Activated T-helper 1 cell treated with anti-CD3 and anti-CD28 coated beads, Interleukin-12 subunit alpha, Interleukin-12 subunit beta, Interleukin-2, Interleukin-4 antibody, amounts not matched to agents 30 ng/mL and 10 ng/mL and 1 ng/mL, durations not matched to agents 14 hours and 24 hours and 36 hours (primary cell): ENCODE measurements around the gene SUN1. TPM values are rescaled to one million over a fixed set of nuclear protein-coding genes. Genes with fewer than 3 reads are reported as not detected.

Source experiments
- DNase-seq: peaks from one replicate; pipeline ENCODE4 v3.0.0; 2021; ENCODE audit warnings: low spot score
- H3K27ac Mint-ChIP-seq: one replicate; pipeline ENCODE4 v1.8.0; 2021; ENCODE audit warnings: mild to moderate bottlenecking, mixed read lengths
- H3K27me3 Mint-ChIP-seq: one replicate; pipeline ENCODE4 v1.8.0; 2022; ENCODE audit warnings: mild to moderate bottlenecking, moderate library complexity, mixed read lengths; ENCODE audit not compliant: insufficient read depth
- H3K36me3 Mint-ChIP-seq: one replicate; pipeline ENCODE4 v1.8.0; 2021; ENCODE audit warnings: low read depth, mixed read lengths
- H3K4me1 Mint-ChIP-seq: one replicate; pipeline ENCODE4 v1.8.0; 2021; ENCODE audit warnings: low read depth, mixed read lengths
- H3K4me3 Mint-ChIP-seq: one replicate; pipeline ENCODE4 v1.8.0; 2021; ENCODE audit warnings: mild to moderate bottlenecking, moderate library complexity, mixed read lengths
- H3K9me3 Mint-ChIP-seq: one replicate; pipeline ENCODE4 v1.8.0; 2021; ENCODE audit warnings: mixed read lengths
- intact Hi-C: fragments of 100-400 bp; cut with micrococcal nuclease; formaldehyde crosslinking; loops from one replicate; pipeline ENCODE4 v1.15.1; 2024
- total RNA-seq: library from RNA; stranded (reverse); gene quantifications from 2 replicates; pipeline ENCODE4 v1.2.3, GENCODE V29; 2022

SUN1 gene
- total RNA-seq, 1 donor from 2014 or later, result 76.4 TPM

DNA sequence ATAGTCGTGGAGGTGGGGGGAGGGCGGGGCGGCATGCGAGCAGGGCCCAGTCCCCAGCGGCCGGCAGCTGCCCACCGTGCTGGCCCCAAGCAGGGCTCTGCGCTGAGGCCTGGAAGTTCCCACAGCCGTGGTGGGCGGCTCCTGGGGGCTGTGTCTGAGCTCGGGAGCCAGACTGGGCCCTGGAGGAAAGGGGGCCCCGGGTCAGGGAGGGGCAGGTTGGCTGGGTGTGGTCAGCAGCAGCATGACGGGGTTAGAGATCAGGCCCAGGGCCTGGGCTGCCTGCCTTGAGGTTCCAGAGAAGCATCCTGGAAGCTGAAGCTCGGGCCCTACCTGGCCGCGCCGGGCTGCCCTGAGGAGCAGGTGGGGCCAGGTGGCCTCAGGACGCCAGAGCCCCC, 66.2 kb downstream of the SUN1 start:
- no peak overlapping the region for H3K27ac Mint-ChIP-seq
- H3K4me3 Mint-ChIP-seq, result no peak overlapping the region
- intact Hi-C loops, result no loop called here
- no peaks in the 10 kb centered on the region for H3K4me1 Mint-ChIP-seq
- no peak for DNase-seq
- H3K27me3 Mint-ChIP-seq, result no peaks in the 10 kb centered on the region
- no peaks in the 10 kb centered on the region for H3K9me3 Mint-ChIP-seq
- peaks cover 17% of the 10 kb centered on the region for H3K36me3 Mint-ChIP-seq

GRCh38 chr7:898855-899681, 66.8 kb downstream of the SUN1 start:
- peaks cover 15% of the 10 kb centered on the region for H3K36me3 Mint-ChIP-seq
- no peaks in the 10 kb centered on the region for H3K27me3 Mint-ChIP-seq
- DNase-seq, result no peak
- no peaks in the 10 kb centered on the region for H3K9me3 Mint-ChIP-seq
- H3K4me1 Mint-ChIP-seq, result no peaks in the 10 kb centered on the region
- intact Hi-C loops, result no loop called here
- H3K4me3 Mint-ChIP-seq, result no peak overlapping the region
- no peak overlapping the region for H3K27ac Mint-ChIP-seq

- H3K27ac Mint-ChIP-seq, result no peak overlapping the region
Observed at GRCh38 chr7:899806-900205, 67.5 kb downstream of the SUN1 start.

GRCh38 chr7:900331-901040, 68.2 kb downstream of the SUN1 start:
- no peaks in the 10 kb centered on the region for H3K9me3 Mint-ChIP-seq
- H3K27ac Mint-ChIP-seq, result no peak overlapping the region
- intact Hi-C loops, result loop anchor here (1.0 kb wide), 2 partner anchors 75 to 144 kb away; partner anchors contain the start of genes COX19 and GPR146
- H3K27me3 Mint-ChIP-seq, result peaks cover 5% of the 10 kb centered on the region
- H3K4me1 Mint-ChIP-seq, result no peaks in the 10 kb centered on the region
- peaks cover 8% of the 10 kb centered on the region for H3K36me3 Mint-ChIP-seq
- H3K4me3 Mint-ChIP-seq, result no peak overlapping the region
- DNase-seq, result no peak

More at GRCh38 chr7:899806-900205, 67.5 kb downstream of the SUN1 start:
- Mint-ChIP-seq H3K9me3 (no peaks in the 10 kb centered on the region), H3K4me3 (no peak overlapping the region), H3K27me3 (no peaks in the 10 kb centered on the region), H3K4me1 (no peaks in the 10 kb centered on the region), H3K36me3 (peaks cover 12% of the 10 kb centered on the region)
- DNase-seq, result no peak
- intact Hi-C loops, result no loop called here

GRCh38 chr7:901041-901387, 68.7 kb downstream of the SUN1 start:
- Mint-ChIP-seq H3K27ac (no peak overlapping the region), H3K27me3 (peaks cover 5% of the 10 kb centered on the region), H3K36me3 (peaks cover 6% of the 10 kb centered on the region), H3K4me1 (no peaks in the 10 kb centered on the region), H3K9me3 (no peaks in the 10 kb centered on the region), H3K4me3 (no peak overlapping the region)
- no peak for DNase-seq
- intact Hi-C loops, result loop anchor here (1.0 kb wide), 2 partner anchors 74 to 143 kb away; partner anchors contain the start of genes COX19 and GPR146

DNA sequence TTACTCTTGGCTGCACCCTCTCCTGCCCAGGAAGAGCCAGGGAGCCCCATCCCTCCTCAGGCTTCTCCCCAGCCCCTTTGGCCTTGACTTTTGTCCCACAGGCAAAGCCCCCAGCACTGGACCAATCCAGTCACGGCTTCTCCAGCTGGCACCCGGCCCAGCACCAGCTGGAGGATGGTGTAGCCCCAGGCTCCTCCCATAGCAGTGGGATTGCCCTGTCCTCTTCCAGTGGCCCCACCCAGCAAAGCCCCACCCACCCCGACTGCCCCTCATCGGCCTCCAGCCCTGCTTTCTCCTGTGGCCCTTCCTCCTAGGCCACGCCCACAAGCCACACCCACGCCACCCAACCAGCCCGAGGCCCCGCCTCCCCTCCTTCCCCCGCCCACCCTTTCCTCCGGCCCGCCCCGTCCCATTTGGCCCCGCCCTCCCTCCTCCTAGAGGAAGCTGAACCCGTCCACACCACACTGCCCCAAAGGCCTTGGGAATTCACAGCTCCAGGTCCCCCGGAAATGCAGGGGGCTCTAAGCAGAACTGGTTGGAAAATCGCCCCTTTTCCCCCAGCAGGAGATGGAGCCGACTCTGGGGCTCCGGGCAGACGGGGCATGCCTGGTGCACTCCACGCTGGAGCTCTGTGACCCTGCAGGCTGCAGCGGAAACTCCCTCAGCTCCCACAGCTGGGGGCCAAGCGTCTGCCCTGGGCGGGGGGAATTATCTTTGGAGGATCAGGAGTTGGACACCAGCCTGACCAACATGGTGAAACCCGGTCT, 69.3 kb downstream of the SUN1 start:
- H3K4me3 Mint-ChIP-seq, result no peak overlapping the region
- H3K27ac Mint-ChIP-seq, result no peak overlapping the region
- no peaks in the 10 kb centered on the region for H3K9me3 Mint-ChIP-seq
- H3K4me1 Mint-ChIP-seq, result no peaks in the 10 kb centered on the region
- DNase-seq, result peak; percentile 37
- peaks cover 2% of the 10 kb centered on the region for H3K36me3 Mint-ChIP-seq
- intact Hi-C loops, result loop anchor here (1.0 kb wide), 2 partner anchors 74 to 143 kb away; partner anchors contain the start of genes COX19 and GPR146
- peaks cover 5% of the 10 kb centered on the region for H3K27me3 Mint-ChIP-seq

DNA sequence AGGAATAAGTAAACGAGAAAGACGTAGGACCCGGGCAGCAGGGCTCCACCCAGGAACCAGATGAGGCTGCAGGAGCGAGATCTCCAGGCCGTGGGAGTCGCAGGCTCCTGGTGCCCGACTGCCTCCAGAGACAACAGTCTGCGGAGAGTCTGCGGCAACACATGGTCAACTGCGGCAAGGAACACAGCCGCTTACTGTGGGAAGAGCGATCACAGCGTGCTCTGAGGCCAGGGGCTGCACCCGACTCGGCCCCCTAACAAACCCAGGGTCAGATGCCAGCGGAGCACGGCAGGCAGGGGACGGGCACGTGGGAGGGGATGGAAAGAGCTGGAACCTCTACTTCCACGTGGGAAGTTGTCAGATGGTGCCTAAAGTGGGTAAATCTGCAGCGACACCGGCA, 70.7 kb downstream of the SUN1 start:
- H3K4me1 Mint-ChIP-seq, result no peaks in the 10 kb centered on the region
- H3K27me3 Mint-ChIP-seq, result peaks cover 5% of the 10 kb centered on the region
- no peak overlapping the region for H3K27ac Mint-ChIP-seq
- no peak for DNase-seq
- intact Hi-C loops, result no loop called here
- H3K4me3 Mint-ChIP-seq, result no peak overlapping the region
- H3K36me3 Mint-ChIP-seq, result no peaks in the 10 kb centered on the region
- H3K9me3 Mint-ChIP-seq, result no peaks in the 10 kb centered on the region

- DNase-seq, result no peak
- Mint-ChIP-seq H3K36me3 (no peaks in the 10 kb centered on the region), H3K4me1 (no peaks in the 10 kb centered on the region), H3K9me3 (no peaks in the 10 kb centered on the region), H3K4me3 (no peak overlapping the region), H3K27me3 (peaks cover 5% of the 10 kb centered on the region), H3K27ac (no peak overlapping the region)
- intact Hi-C loops, result no loop called here
Observed at GRCh38 chr7:903921-904755, 71.9 kb downstream of the SUN1 start.

- intact Hi-C loops, result no loop called here
- H3K36me3 Mint-ChIP-seq, result no peaks in the 10 kb centered on the region
- H3K27ac Mint-ChIP-seq, result no peak overlapping the region
- no peaks in the 10 kb centered on the region for H3K4me1 Mint-ChIP-seq
- DNase-seq, result no peak
- H3K4me3 Mint-ChIP-seq, result no peak overlapping the region
- H3K27me3 Mint-ChIP-seq, result peaks cover 5% of the 10 kb centered on the region
- no peaks in the 10 kb centered on the region for H3K9me3 Mint-ChIP-seq
Observed at GRCh38 chr7:904847-905246, 72.6 kb downstream of the SUN1 start.

DNA sequence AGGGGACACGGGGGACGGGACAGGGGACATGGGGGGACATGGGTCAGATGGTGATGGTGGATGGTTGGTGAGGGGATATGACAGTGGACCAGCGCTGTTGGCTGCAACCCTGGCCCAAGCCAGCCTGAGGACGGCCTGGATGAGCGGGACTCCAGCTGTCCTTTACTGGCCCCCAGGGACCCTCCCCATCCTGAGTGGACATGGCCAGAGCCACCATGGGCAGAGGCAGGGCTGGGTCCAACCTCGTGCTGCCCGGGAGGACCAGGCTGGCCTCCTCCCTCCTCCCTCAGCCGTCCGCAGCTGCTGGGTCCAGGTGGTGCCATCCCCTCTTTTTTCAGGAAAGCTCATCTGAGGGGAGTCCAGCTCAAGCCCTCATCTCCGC, 74.5 kb downstream of the SUN1 start:
- Mint-ChIP-seq H3K36me3 (no peaks in the 10 kb centered on the region), H3K27ac (no peak overlapping the region), H3K27me3 (peaks cover 5% of the 10 kb centered on the region), H3K4me3 (no peak overlapping the region), H3K9me3 (no peaks in the 10 kb centered on the region), H3K4me1 (no peaks in the 10 kb centered on the region)
- intact Hi-C loops, result no loop called here
- no peak for DNase-seq

DNA sequence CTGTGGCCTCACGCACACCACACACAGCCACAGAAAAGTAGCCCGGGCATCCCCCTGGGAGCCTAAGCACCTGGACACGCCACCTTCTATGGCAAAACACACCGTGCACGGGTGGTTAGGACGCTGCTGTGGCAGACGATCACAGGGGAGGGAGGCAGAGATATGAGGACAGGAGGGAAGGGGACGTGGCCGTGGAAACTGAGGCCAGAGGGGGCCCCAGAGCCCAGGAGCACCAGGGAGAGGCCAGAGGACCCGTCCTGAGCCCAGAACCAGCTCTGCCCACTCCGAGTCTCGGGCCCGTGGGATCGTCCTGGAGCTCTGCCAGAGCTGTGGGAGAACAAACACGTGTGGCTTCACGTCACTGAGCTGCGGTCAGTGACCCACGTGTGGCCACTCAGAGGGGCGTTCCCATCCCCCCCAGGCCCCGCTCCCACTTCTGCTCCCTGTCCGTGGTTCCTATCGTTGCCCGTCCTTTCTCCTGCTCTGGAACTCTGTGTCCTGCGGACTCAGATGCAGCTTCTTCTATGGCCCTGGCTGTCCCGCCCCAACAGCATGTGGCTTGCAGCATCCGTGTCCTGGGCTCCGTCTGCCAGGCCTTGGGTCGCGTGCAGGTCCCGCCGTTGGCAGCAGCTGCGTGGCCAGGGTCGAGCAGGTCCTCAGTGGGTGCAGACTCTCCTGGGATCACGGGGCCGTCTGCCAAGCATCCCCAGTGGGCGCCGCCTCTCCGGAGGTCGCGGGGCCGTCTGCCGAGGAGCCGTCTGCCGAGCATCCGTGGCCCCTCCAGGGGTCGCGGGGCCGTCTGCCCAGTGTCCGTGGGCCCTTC, 75.1 kb downstream of the SUN1 start:
- H3K27ac Mint-ChIP-seq, result peak overlapping the region; percentile 44
- no peak for DNase-seq
- no peaks in the 10 kb centered on the region for H3K9me3 Mint-ChIP-seq
- H3K4me3 Mint-ChIP-seq, result no peak overlapping the region
- H3K36me3 Mint-ChIP-seq, result no peaks in the 10 kb centered on the region
- intact Hi-C loops, result no loop called here
- H3K4me1 Mint-ChIP-seq, result no peaks in the 10 kb centered on the region
- peaks cover 5% of the 10 kb centered on the region for H3K27me3 Mint-ChIP-seq
